Fibroblast of lung (primary cell): ENCODE measurements around the gene MTERF4. TPM values are rescaled to one million over a fixed set of nuclear protein-coding genes. Genes with fewer than 3 reads are reported as not detected.

ENCODE experiments used
- DNase-seq, 2 donors: peaks; one replicate each; pipeline versions ENCODE4 v3.0.0 to v3.0.0-alpha.2; 2010; ENCODE audit warnings: low read depth in 2 of 2
- H2AFZ ChIP-seq: 2 replicates; pipeline ENCODE4 v1.5.1; 2012; ENCODE audit warnings: low read length, control low read depth, inconsistent platforms
- H3K27ac ChIP-seq: 2 replicates; pipeline ENCODE4 v1.5.1; 2011; ENCODE audit warnings: low read length, control low read depth; ENCODE audit not compliant: insufficient read depth
- H3K27me3 ChIP-seq: 2 replicates; pipeline ENCODE4 v1.5.1; 2011; ENCODE audit warnings: mild to moderate bottlenecking, low read length; ENCODE audit not compliant: control insufficient read depth, insufficient read depth
- H3K36me3 ChIP-seq: 2 replicates; pipeline ENCODE4 v1.5.1; 2011; ENCODE audit warnings: low read length; ENCODE audit not compliant: control insufficient read depth, insufficient read depth
- H3K4me1 ChIP-seq: 2 replicates; pipeline ENCODE4 v1.5.1; 2011; ENCODE audit warnings: low read length; ENCODE audit not compliant: control insufficient read depth, insufficient read depth; ENCODE audit errors: extremely low read depth
- H3K4me2 ChIP-seq: 2 replicates; pipeline ENCODE4 v1.5.1; 2011; ENCODE audit warnings: low read length, control low read depth; ENCODE audit not compliant: insufficient read depth; ENCODE audit errors: extremely low read depth
- H3K4me3 ChIP-seq, 4 experiments: fragments of 200-600 bp in 1 of 4; sonication (generic) in 1 of 4; replicated peaks in 1 of 4; 2 replicates each; pipeline ENCODE4 v1.5.1; 2011 to 2016; ENCODE audit warnings: low read length in 4 of 4, low read depth in 3 of 4, mild to moderate bottlenecking in 3 of 4, control low read depth in 2 of 4, inconsistent platforms in 1 of 4, mixed read lengths in 1 of 4; ENCODE audit not compliant: insufficient read depth in 1 of 4; ENCODE audit errors: control extremely low read depth in 1 of 4
- H3K79me2 ChIP-seq: 2 replicates; pipeline ENCODE4 v1.5.1; 2012; ENCODE audit warnings: mild to moderate bottlenecking, low read length, inconsistent platforms; ENCODE audit not compliant: control insufficient read depth, insufficient read depth
- H3K9ac ChIP-seq: 2 replicates; pipeline ENCODE4 v1.5.1; 2011; ENCODE audit warnings: mild to moderate bottlenecking, low read length, control low read depth; ENCODE audit not compliant: insufficient read depth
- H3K9me3 ChIP-seq: 2 replicates; pipeline ENCODE4 v1.5.1; 2012; ENCODE audit warnings: low read depth, low read length; ENCODE audit not compliant: control insufficient read depth, insufficient read depth
- H4K20me1 ChIP-seq: 2 replicates; pipeline ENCODE4 v1.5.1; 2011; ENCODE audit warnings: low read length; ENCODE audit not compliant: control insufficient read depth, insufficient read depth; ENCODE audit errors: extremely low read depth
- CTCF ChIP-seq, 2 donors: IDR thresholded peaks in 1 of 2; conservative IDR thresholded peaks in 1 of 2; 1 replicate in 1 of 2; 2 replicates in 1 of 2; pipeline ENCODE4 v1.5.1; 2011 to 2012; ENCODE audit warnings: low read length in 2 of 2, control low read depth in 1 of 2, inconsistent platforms in 1 of 2, low read depth in 1 of 2, mild to moderate bottlenecking in 1 of 2
- EZH2 ChIP-seq: IDR thresholded peaks from 2 replicates; pipeline ENCODE4 v1.5.1; 2012; ENCODE audit warnings: low read length, control low read depth, mild to moderate bottlenecking; ENCODE audit errors: missing control alignments
- polyA plus RNA-seq, 2 donors: library from polyadenylated mRNA; depleted of rRNA in 1 of 2; stranded (reverse) in 1 of 2; unstranded in 1 of 2; fragments of >200 nt; gene quantifications; 2 replicates each; pipeline ENCODE4 v1.2.1, GENCODE V29; 2011 to 2012; ENCODE audit warnings: missing spikeins in 1 of 2
- total RNA-seq: library from RNA; depleted of rRNA; stranded (reverse); fragments of >200 nt; gene quantifications from 2 replicates; pipeline ENCODE4 v1.2.1, GENCODE V29; 2014

Gene MTERF4
- total and polyA plus RNA-seq, 2 donors (not counting 1 experiment from before 2014, with no cell fraction given), result 31.7 to 35.5 TPM

- Histone ChIP-seq H3K9ac (no peak overlapping the region), H3K4me2 (no peak overlapping the region), H3K27ac (no peak overlapping the region), H3K9me3 (no peaks in the 10 kb centered on the region), H3K4me1 (no peaks in the 10 kb centered on the region), H3K4me3 (no peak overlapping the region), H3K27me3 (no peaks in the 10 kb centered on the region), H4K20me1 (no peaks in the 10 kb centered on the region), H3K36me3 (peaks cover 10% of the 10 kb centered on the region), H3K79me2 (no peaks in the 10 kb centered on the region), H2AFZ (no peak overlapping the region)
- no peak for DNase-seq
- no peak for TF ChIP-seq CTCF (conservative IDR thresholded peaks at IDR 0.05 in 1 of 2, IDR thresholded peaks at IDR 0.05 in 1 of 2; ENCODE audit: low read depth in 1 of 2, low read length in 2 of 2)
- no peak for TF ChIP-seq EZH2
Observed at GRCh38 chr2:241053576-241054251, 48.4 kb downstream of the MTERF4 start.

GRCh38 chr2:241052677-241053360 is 49.3 kb downstream of the MTERF4 start:
- Histone ChIP-seq H3K79me2 (no peaks in the 10 kb centered on the region), H3K36me3 (peaks cover 12% of the 10 kb centered on the region), H3K4me3 (no peak overlapping the region), H3K4me1 (no peaks in the 10 kb centered on the region), H3K27me3 (no peaks in the 10 kb centered on the region), H3K4me2 (no peak overlapping the region), H2AFZ (no peak overlapping the region), H3K9ac (no peak overlapping the region), H3K9me3 (no peaks in the 10 kb centered on the region), H3K27ac (no peak overlapping the region), H4K20me1 (no peaks in the 10 kb centered on the region)
- DNase-seq, result no peak
- TF ChIP-seq CTCF (conservative IDR thresholded peaks at IDR 0.05 in 1 of 2, IDR thresholded peaks at IDR 0.05 in 1 of 2; ENCODE audit: low read depth in 1 of 2, low read length in 2 of 2) (no peak), EZH2 (no peak)

GRCh38 chr2:241051578-241052487 is 50.3 kb downstream of the MTERF4 start:
- no peak for TF ChIP-seq CTCF (conservative IDR thresholded peaks at IDR 0.05 in 1 of 2, IDR thresholded peaks at IDR 0.05 in 1 of 2; ENCODE audit: low read depth in 1 of 2, low read length in 2 of 2)
- no peak for TF ChIP-seq EZH2
- H3K27me3 ChIP-seq, result no peaks in the 10 kb centered on the region
- no peak overlapping the region for H3K4me3 ChIP-seq
- H3K79me2 ChIP-seq, result no peaks in the 10 kb centered on the region
- H4K20me1 ChIP-seq, result no peaks in the 10 kb centered on the region
- no peak overlapping the region for H3K27ac ChIP-seq
- H3K9me3 ChIP-seq, result no peaks in the 10 kb centered on the region
- no peak overlapping the region for H2AFZ ChIP-seq
- no peak for DNase-seq
- no peak overlapping the region for H3K9ac ChIP-seq
- peaks cover 12% of the 10 kb centered on the region for H3K36me3 ChIP-seq
- H3K4me2 ChIP-seq, result no peak overlapping the region
- H3K4me1 ChIP-seq, result no peaks in the 10 kb centered on the region
